ENCODE data around the gene ZNF611.
"Not testable (repeated sequence)": the region's sequence is repeated elsewhere in the genome, so short reads cannot be mapped to it uniquely, and the experiment has no call there.

The ZNF611 gene

GRCh38 chr19:52715902-52716301 is 18.9 kb downstream of the ZNF611 start:
- FAIRE-seq, result not testable (repeated sequence)

- FAIRE-seq, result not testable (repeated sequence)
Observed at GRCh38 chr19:52715330-52715729, 19.5 kb downstream of the ZNF611 start.

- not testable (repeated sequence) for FAIRE-seq
Observed at GRCh38 chr19:52713051-52713450, 21.8 kb downstream of the ZNF611 start.

- FAIRE-seq, result not testable (repeated sequence)
Observed at GRCh38 chr19:52711661-52712060, 23.2 kb downstream of the ZNF611 start.

GRCh38 chr19:52710538-52710937 is 24.3 kb downstream of the ZNF611 start:
- no peak for FAIRE-seq

- not testable (repeated sequence) for FAIRE-seq
Observed at GRCh38 chr19:52705615-52706014, 29.2 kb downstream of the ZNF611 start.

- no peak for FAIRE-seq
Observed at GRCh38 chr19:52703917-52704316, 30.9 kb downstream of the ZNF611 start.

GRCh38 chr19:52700673-52701072 is 34.2 kb downstream of the ZNF611 start:
- no peak for FAIRE-seq

GRCh38 chr19:52699555-52699954 is 35.3 kb downstream of the ZNF611 start:
- FAIRE-seq, result not testable (repeated sequence)

GRCh38 chr19:52695996-52696395 is 38.8 kb downstream of the ZNF611 start:
- no peak for FAIRE-seq

- FAIRE-seq, result no peak
Observed at GRCh38 chr19:52694921-52695320, 39.9 kb downstream of the ZNF611 start.

GRCh38 chr19:52694281-52694680 is 40.6 kb downstream of the ZNF611 start:
- not testable (repeated sequence) for FAIRE-seq

- FAIRE-seq, result no peak
Observed at GRCh38 chr19:52692431-52693008, 42.3 kb downstream of the ZNF611 start.

GRCh38 chr19:52691737-52692136 is 43.1 kb downstream of the ZNF611 start:
- no peak for FAIRE-seq

GRCh38 chr19:52691215-52691610 is 43.6 kb downstream of the ZNF611 start:
- no peak for FAIRE-seq

GRCh38 chr19:52690369-52691214 is 44.3 kb downstream of the ZNF611 start:
- FAIRE-seq, result no peak

GRCh38 chr19:52689843-52690368 is 44.9 kb downstream of the ZNF611 start:
- FAIRE-seq, result no peak

- not testable (repeated sequence) for FAIRE-seq
Observed at GRCh38 chr19:52688925-52689796, 45.7 kb downstream of the ZNF611 start.

GRCh38 chr19:52688335-52688734 is 46.5 kb downstream of the ZNF611 start:
- no peak for FAIRE-seq

- no peak for FAIRE-seq
Observed at GRCh38 chr19:52687684-52688083, 47.2 kb downstream of the ZNF611 start.

GRCh38 chr19:52685811-52686210 is 49.0 kb downstream of the ZNF611 start:
- no peak for FAIRE-seq

GRCh38 chr19:52681216-52681615 is 53.6 kb downstream of the ZNF611 start:
- not testable (repeated sequence) for FAIRE-seq

GRCh38 chr19:52679598-52679997 is 55.2 kb downstream of the ZNF611 start:
- no peak for FAIRE-seq

Measured in endometrium (tissue), 2 donors.